H9 (cell line): ENCODE measurements around the gene LSMEM2. TPM values are rescaled to one million over a fixed set of nuclear protein-coding genes. Genes with fewer than 3 reads are reported as not detected.

Experiments
- DNase-seq: peaks from one replicate; pipeline ENCODE4 v3.0.0-alpha.2; 2017
- H2AFZ ChIP-seq: one replicate; pipeline ENCODE4 v1.6.1; 2013; ENCODE audit warnings: mild to moderate bottlenecking, low read length, control low read depth, moderate library complexity
- H2AK5ac ChIP-seq: 2 replicates; pipeline ENCODE4 v1.6.1; 2013; ENCODE audit warnings: low read length, control low read depth, mixed read lengths; ENCODE audit not compliant: insufficient read length
- H2BK120ac ChIP-seq: one replicate; pipeline ENCODE4 v1.6.1; 2013; ENCODE audit warnings: low read depth, mild to moderate bottlenecking, low read length, control low read depth, inconsistent platforms; ENCODE audit not compliant: poor library complexity, severe bottlenecking
- H2BK12ac ChIP-seq: 2 replicates; pipeline ENCODE4 v1.6.1; 2013; ENCODE audit warnings: low read length, control low read depth, mixed read lengths, low read depth; ENCODE audit not compliant: insufficient read length
- H2BK15ac ChIP-seq: 2 replicates; pipeline ENCODE4 v1.6.1; 2013; ENCODE audit warnings: low read depth, low read length, control low read depth
- H2BK20ac ChIP-seq: one replicate; pipeline ENCODE4 v1.6.1; 2013; ENCODE audit warnings: low read depth, mild to moderate bottlenecking, low read length, control low read depth, inconsistent platforms; ENCODE audit not compliant: poor library complexity, severe bottlenecking
- H2BK5ac ChIP-seq: 2 replicates; pipeline ENCODE4 v1.6.1; 2013; ENCODE audit warnings: low read length, control low read depth, mixed read lengths; ENCODE audit not compliant: insufficient read length
- H3K14ac ChIP-seq: 2 replicates; pipeline ENCODE4 v1.6.1; 2013; ENCODE audit warnings: low read length, control low read depth; ENCODE audit not compliant: insufficient read depth
- H3K18ac ChIP-seq: 2 replicates; pipeline ENCODE4 v1.6.1; 2013; ENCODE audit warnings: low read depth, mild to moderate bottlenecking, mixed read lengths, low read length, control low read depth; ENCODE audit not compliant: insufficient read length
- H3K23ac ChIP-seq: 2 replicates; pipeline ENCODE4 v1.6.1; 2013; ENCODE audit warnings: low read length, control low read depth, mixed read lengths, low read depth; ENCODE audit not compliant: insufficient read length
- H3K23me2 ChIP-seq: 2 replicates; pipeline ENCODE4 v1.6.1; 2013; ENCODE audit warnings: low read depth, mild to moderate bottlenecking, mixed read lengths, low read length, control low read depth; ENCODE audit not compliant: insufficient read length, poor library complexity, severe bottlenecking
- H3K27ac ChIP-seq: 2 replicates; pipeline ENCODE4 v1.5.1; 2013; ENCODE audit warnings: low read length, control low read depth, mixed read lengths, low read depth; ENCODE audit not compliant: insufficient read length
- H3K27me3 ChIP-seq: 2 replicates; pipeline ENCODE4 v1.6.1; 2013; ENCODE audit warnings: low read length, control low read depth, inconsistent platforms; ENCODE audit not compliant: insufficient read depth
- H3K4ac ChIP-seq: 2 replicates; pipeline ENCODE4 v1.6.1; 2013; ENCODE audit warnings: low read depth, mild to moderate bottlenecking, control low read depth, inconsistent platforms, low read length, moderate library complexity
- H3K4me1 ChIP-seq: 2 replicates; pipeline ENCODE4 v1.6.1; 2013; ENCODE audit warnings: low read length, control low read depth, inconsistent platforms; ENCODE audit not compliant: insufficient read depth
- H3K4me2 ChIP-seq: 2 replicates; pipeline ENCODE4 v1.6.1; 2013; ENCODE audit warnings: low read length, control low read depth, mixed read lengths; ENCODE audit not compliant: insufficient read length, insufficient read depth
- H3K56ac ChIP-seq: 2 replicates; pipeline ENCODE4 v1.6.1; 2013; ENCODE audit warnings: low read depth, mild to moderate bottlenecking, mixed read lengths, low read length, control low read depth; ENCODE audit not compliant: insufficient read length
- H3K79me1 ChIP-seq: 2 replicates; pipeline ENCODE4 v1.6.1; 2013; ENCODE audit warnings: low read depth, mild to moderate bottlenecking, moderate library complexity, low read length, control low read depth, inconsistent platforms; ENCODE audit not compliant: insufficient read depth, poor library complexity, severe bottlenecking
- H3K79me2 ChIP-seq: 2 replicates; pipeline ENCODE4 v1.6.1; 2013; ENCODE audit warnings: low read length, control low read depth, inconsistent platforms; ENCODE audit not compliant: insufficient read depth
- H3K9ac ChIP-seq: 2 replicates; pipeline ENCODE4 v1.6.1; 2013; ENCODE audit warnings: low read length, control low read depth, mixed read lengths; ENCODE audit not compliant: insufficient read length; ENCODE audit errors: extremely low read depth
- H3K9me3 ChIP-seq: one replicate; pipeline ENCODE4 v1.6.1; 2013; ENCODE audit warnings: low read depth, low read length, inconsistent platforms; ENCODE audit not compliant: control insufficient read depth
- H3T11ph ChIP-seq: one replicate; pipeline ENCODE4 v1.6.1; 2013; ENCODE audit warnings: mild to moderate bottlenecking, low read length, control low read depth, inconsistent platforms
- H4K20me1 ChIP-seq: one replicate; pipeline ENCODE4 v1.6.1; 2013; ENCODE audit not compliant: control insufficient read depth, insufficient read length, insufficient read depth
- H4K5ac ChIP-seq: 2 replicates; pipeline ENCODE4 v1.6.1; 2013; ENCODE audit warnings: low read depth, mild to moderate bottlenecking, mixed read lengths, low read length, control low read depth; ENCODE audit not compliant: insufficient read length
- H4K8ac ChIP-seq: replicated peaks from 2 replicates; pipeline ENCODE4 v1.6.1; 2013; ENCODE audit warnings: low read length, control low read depth, mixed read lengths, low read depth; ENCODE audit not compliant: insufficient read length
- H4K91ac ChIP-seq: 2 replicates; pipeline ENCODE4 v1.6.1; 2013; ENCODE audit warnings: low read depth, mild to moderate bottlenecking, moderate library complexity, mixed read lengths, low read length, control low read depth; ENCODE audit not compliant: insufficient read length
- H3K27ac Mint-ChIP-seq, 3 experiments: 2 replicates in 2 of 3; 3 replicates in 1 of 3; pipeline ENCODE4 v1.8.0; 2020 to 2021; ENCODE audit warnings: mixed read lengths in 3 of 3, mild to moderate bottlenecking in 1 of 3, moderate library complexity in 1 of 3
- H3K27me3 Mint-ChIP-seq: 2 replicates; pipeline ENCODE4 v1.8.0; 2021; ENCODE audit warnings: low read depth, mild to moderate bottlenecking, moderate library complexity, mixed read lengths
- H3K36me3 Mint-ChIP-seq, 3 experiments: 2 replicates in 2 of 3; 3 replicates in 1 of 3; pipeline ENCODE4 v1.8.0; 2020 to 2021; ENCODE audit warnings: low read depth in 3 of 3, mixed read lengths in 3 of 3; ENCODE audit not compliant: insufficient read depth in 1 of 3
- H3K4me1 Mint-ChIP-seq, 2 experiments: 2 replicates each; pipeline ENCODE4 v1.8.0; 2020; ENCODE audit warnings: mixed read lengths in 2 of 2
- H3K4me3 Mint-ChIP-seq, 2 experiments: 2 replicates in 1 of 2; 3 replicates in 1 of 2; pipeline ENCODE4 v1.8.0; 2020 to 2021; ENCODE audit warnings: mild to moderate bottlenecking in 2 of 2, mixed read lengths in 2 of 2, moderate library complexity in 1 of 2
- H3K9me3 Mint-ChIP-seq, 2 experiments: 2 replicates in 1 of 2; 3 replicates in 1 of 2; pipeline ENCODE4 v1.8.0; 2020; ENCODE audit warnings: mild to moderate bottlenecking in 2 of 2, mixed read lengths in 2 of 2, moderate library complexity in 1 of 2
- WGBS: extraction: QIAGEN DNeasy Blood & Tissue Kit; methylation state at CpG from one replicate; pipeline ENCODE4 v1.1.7; 2013; ENCODE audit warnings: missing lambda C conversion rate, low lambda C conversion rate, mixed read lengths; ENCODE audit not compliant: insufficient read length; ENCODE audit errors: extremely low coverage; 5-methylcytosine and 5-hydroxymethylcytosine counted together
- total RNA-seq: library from RNA; stranded (reverse); gene quantifications from 2 replicates; pipeline ENCODE4 v1.2.1, GENCODE V29; 2021
- TF ChIP-seq, protein P1 (sequence below): fragments of 200-600 bp; sonication (generic); conservative IDR thresholded peaks from 3 replicates; pipeline ENCODE4 v1.8.0; 2021; ENCODE audit warnings: antibody characterized with exemption, mild to moderate bottlenecking

LSMEM2 gene
- total RNA-seq, 1 experiment from 2014 or later = 0.50 TPM

DNA sequence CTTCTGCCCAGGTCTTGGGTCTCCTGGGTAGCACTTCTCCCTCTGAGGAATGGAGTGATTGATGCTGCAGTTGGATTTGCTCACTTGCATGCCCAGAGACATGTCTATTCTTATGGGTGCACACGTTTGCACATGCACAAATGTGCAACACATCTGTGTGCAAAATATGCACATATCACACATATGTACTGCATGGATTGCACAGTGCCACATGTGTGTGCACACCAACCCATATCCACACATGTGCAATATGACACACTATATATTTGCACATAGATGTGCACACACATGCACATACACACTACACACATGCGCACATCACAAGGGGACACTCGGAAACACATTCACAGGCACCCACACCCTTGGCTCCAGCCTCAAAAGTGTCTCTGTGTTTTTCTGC lies 10.6 kb upstream of the LSMEM2 start:
- Histone ChIP-seq H3K79me2 (no peaks in the 10 kb centered on the region), H3K23ac (no peak overlapping the region), H3K9ac (no peak overlapping the region), H2BK15ac (no peak overlapping the region), H3K4me1 (peaks cover 5% of the 10 kb centered on the region; the same call in 1 of the 2 replicates), H4K91ac (no peak overlapping the region), H3K18ac (no peak overlapping the region), H2AK5ac (no peak overlapping the region), H2BK120ac (no peak overlapping the region), H2AFZ (no peak overlapping the region), H2BK5ac (no peak overlapping the region), H3T11ph (no peak overlapping the region), H2BK12ac (no peak overlapping the region), H4K8ac (no peak overlapping the region), H3K79me1 (no peaks in the 10 kb centered on the region), H4K5ac (no peak overlapping the region), H3K27me3 (peaks cover 3% of the 10 kb centered on the region; the same call in 1 of the 2 replicates), H3K23me2 (peaks cover 4% of the 10 kb centered on the region), H2BK20ac (no peak overlapping the region), H3K4ac (no peak overlapping the region), H3K14ac (no peak overlapping the region), H3K4me2 (no peak overlapping the region), H3K27ac (no peak overlapping the region), H3K56ac (no peak overlapping the region), H3K9me3 (no peaks in the 10 kb centered on the region), H4K20me1 (no peaks in the 10 kb centered on the region)
- DNase-seq = no peak
- H3K4me3 Mint-ChIP-seq = peak overlapping the region in 1 of 2 experiments; percentile 14; a peak in 1 of 5 replicates
- WGBS = no CpG with 5 or more reads among the region's 3 CpGs
- H3K36me3 Mint-ChIP-seq = no peaks in the 10 kb centered on the region
- H3K27me3 Mint-ChIP-seq = peaks cover 8% of the 10 kb centered on the region
- H3K9me3 Mint-ChIP-seq = no peaks in the 10 kb centered on the region; a peak in 1 of 5 replicates
- peaks cover 47 to 67% of the 10 kb centered on the region in 2 experiments for H3K4me1 Mint-ChIP-seq
- H3K27ac Mint-ChIP-seq = no peak overlapping the region
- TF ChIP-seq, protein P1, sequence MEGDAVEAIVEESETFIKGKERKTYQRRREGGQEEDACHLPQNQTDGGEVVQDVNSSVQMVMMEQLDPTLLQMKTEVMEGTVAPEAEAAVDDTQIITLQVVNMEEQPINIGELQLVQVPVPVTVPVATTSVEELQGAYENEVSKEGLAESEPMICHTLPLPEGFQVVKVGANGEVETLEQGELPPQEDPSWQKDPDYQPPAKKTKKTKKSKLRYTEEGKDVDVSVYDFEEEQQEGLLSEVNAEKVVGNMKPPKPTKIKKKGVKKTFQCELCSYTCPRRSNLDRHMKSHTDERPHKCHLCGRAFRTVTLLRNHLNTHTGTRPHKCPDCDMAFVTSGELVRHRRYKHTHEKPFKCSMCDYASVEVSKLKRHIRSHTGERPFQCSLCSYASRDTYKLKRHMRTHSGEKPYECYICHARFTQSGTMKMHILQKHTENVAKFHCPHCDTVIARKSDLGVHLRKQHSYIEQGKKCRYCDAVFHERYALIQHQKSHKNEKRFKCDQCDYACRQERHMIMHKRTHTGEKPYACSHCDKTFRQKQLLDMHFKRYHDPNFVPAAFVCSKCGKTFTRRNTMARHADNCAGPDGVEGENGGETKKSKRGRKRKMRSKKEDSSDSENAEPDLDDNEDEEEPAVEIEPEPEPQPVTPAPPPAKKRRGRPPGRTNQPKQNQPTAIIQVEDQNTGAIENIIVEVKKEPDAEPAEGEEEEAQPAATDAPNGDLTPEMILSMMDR = no peak
